HepG2 (cell line): ENCODE measurements around the gene WDCP.
"Not testable (repeated sequence)": the region's sequence is repeated elsewhere in the genome, so short reads cannot be mapped to it uniquely, and the experiment has no call there.

Experiments
- HNRNPK ChIP-seq: fragments of 200-400 bp; formaldehyde crosslinking; IDR thresholded peaks from 2 replicates; pipeline ENCODE4 v1.6.1; 2018; ENCODE audit warnings: low read length, low read depth, moderate library complexity, mild to moderate bottlenecking; ENCODE audit not compliant: poor library complexity, severe bottlenecking
- ZNF350 ChIP-seq: sonication (generic); formaldehyde crosslinking; IDR thresholded peaks from 2 replicates; pipeline ENCODE4 v1.4.0; 2020; ENCODE audit warnings: mild to moderate bottlenecking, low read depth, missing genetic modification reagents, borderline replicate concordance

GRCh38 chr2:24043133-24043532, 4.1 kb downstream of the WDCP start:
- TF ChIP-seq HNRNPK; ZNF350 (CRISPR knock-in tag): not testable (repeated sequence)
